Suprapubic skin (tissue), 4 donors: ENCODE results near the gene GARIN5B. TPM values are rescaled to one million over a fixed set of nuclear protein-coding genes. Genes with fewer than 3 reads are reported as not detected.

Source experiments
- DNase-seq, 2 donors: peaks; one replicate each; pipeline ENCODE4 v3.0.0-alpha.2; 2019; ENCODE audit warnings: low spot score in 2 of 2
- H3K27ac ChIP-seq: fragments of 200-600 bp; sonication (generic); one replicate; pipeline ENCODE4 v1.5.1; 2019
- H3K27me3 ChIP-seq: fragments of 200-600 bp; sonication (generic); one replicate; pipeline ENCODE4 v1.5.1; 2019
- H3K36me3 ChIP-seq: fragments of 200-600 bp; sonication (generic); one replicate; pipeline ENCODE4 v1.5.1; 2019
- H3K4me1 ChIP-seq: fragments of 200-600 bp; sonication (generic); one replicate; pipeline ENCODE4 v1.5.1; 2019
- H3K4me3 ChIP-seq: fragments of 200-600 bp; sonication (generic); one replicate; pipeline ENCODE4 v1.5.1; 2019; ENCODE audit warnings: mild to moderate bottlenecking
- H3K9me3 ChIP-seq: fragments of 200-600 bp; sonication (generic); one replicate; pipeline ENCODE4 v1.5.1; 2019
- EP300 ChIP-seq: sonication (generic); formaldehyde crosslinking; IDR thresholded peaks from one replicate; pipeline ENCODE4 v1.6.1; 2017; ENCODE audit warnings: antibody characterized with exemption
- POLR2A ChIP-seq, 2 donors: fragments of 450-650 bp; IDR thresholded peaks; one replicate each; pipeline ENCODE4 v1.6.1; 2017; ENCODE audit warnings: antibody characterized with exemption in 2 of 2, mild to moderate bottlenecking in 2 of 2, moderate library complexity in 2 of 2
- POLR2AphosphoS5 ChIP-seq, 3 donors: sonication (generic); formaldehyde crosslinking; IDR thresholded peaks; one replicate each; pipeline ENCODE4 v1.6.1; 2017; ENCODE audit warnings: antibody characterized with exemption in 3 of 3
- WGBS: methylation state at CpG from one replicate; pipeline ENCODE4 v1.1.5; 2018; 5-methylcytosine and 5-hydroxymethylcytosine counted together
- total RNA-seq, 4 donors: library from RNA; depleted of rRNA; stranded (reverse); fragments of >200 nt; gene quantifications; one replicate each; pipeline ENCODE4 v1.1.0, GENCODE V29; 2016
- TF ChIP-seq, protein P1 (sequence below), 2 donors: fragments of 200-600 bp in 1 of 2; fragments of 450-650 bp in 1 of 2; sonication (generic) in 1 of 2; IDR thresholded peaks; one replicate each; pipeline ENCODE4 v1.5.1; 2016 to 2019; ENCODE audit warnings: antibody characterized with exemption in 2 of 2, mild to moderate bottlenecking in 1 of 2, moderate library complexity in 1 of 2

GARIN5B gene
- total RNA-seq, 4 donors from 2014 or later = not detected

DNA sequence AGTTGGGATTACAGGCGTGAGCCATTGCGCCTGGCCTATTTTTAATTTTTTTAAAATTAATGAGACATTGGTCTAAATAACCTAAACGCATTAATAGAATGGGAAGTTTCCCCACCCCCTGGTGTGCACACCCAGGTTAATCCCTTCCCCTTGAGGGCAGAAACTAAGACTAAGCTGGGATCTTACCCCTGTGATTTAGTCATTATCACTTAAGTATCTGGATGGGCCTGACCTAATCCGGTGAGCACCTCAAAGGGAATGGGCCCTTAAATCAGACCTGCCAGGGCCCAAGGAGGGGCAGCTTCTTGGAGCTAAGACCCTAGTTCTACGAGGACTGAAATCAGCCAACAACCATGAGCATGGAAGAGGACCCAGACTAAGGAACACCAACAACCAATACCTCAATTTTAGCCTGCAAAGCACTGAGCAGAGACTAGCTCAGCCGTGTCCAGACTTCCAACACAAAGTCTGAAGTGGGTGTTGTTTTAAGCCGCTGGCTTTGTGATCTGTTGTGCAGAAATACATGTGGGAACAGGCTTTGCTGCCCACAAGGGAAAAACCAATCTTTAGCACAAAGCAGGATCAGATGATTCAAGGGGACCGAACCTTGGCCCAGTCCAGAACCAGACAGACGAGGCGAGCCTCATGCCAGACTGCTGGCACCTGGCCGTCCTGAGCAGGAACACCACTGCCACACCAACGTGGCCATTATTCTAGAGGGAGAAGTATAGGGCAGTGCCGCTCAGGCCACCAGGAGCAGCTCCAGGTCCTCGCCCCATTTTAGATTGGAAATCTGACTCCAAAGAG, 37.4 kb upstream of the GARIN5B start:
- WGBS = 63% methylated on average over 13 of the region's 14 CpGs
- Histone ChIP-seq H3K27ac (no peak overlapping the region), H3K4me1 (peaks cover 4% of the 10 kb centered on the region), H3K9me3 (no peaks in the 10 kb centered on the region), H3K4me3 (no peak overlapping the region), H3K36me3 (peaks cover 40% of the 10 kb centered on the region), H3K27me3 (no peaks in the 10 kb centered on the region)
- no peak for DNase-seq
- no peak for TF ChIP-seq POLR2AphosphoS5 (IDR thresholded peaks at IDR 0.05)
- TF ChIP-seq, protein P1, sequence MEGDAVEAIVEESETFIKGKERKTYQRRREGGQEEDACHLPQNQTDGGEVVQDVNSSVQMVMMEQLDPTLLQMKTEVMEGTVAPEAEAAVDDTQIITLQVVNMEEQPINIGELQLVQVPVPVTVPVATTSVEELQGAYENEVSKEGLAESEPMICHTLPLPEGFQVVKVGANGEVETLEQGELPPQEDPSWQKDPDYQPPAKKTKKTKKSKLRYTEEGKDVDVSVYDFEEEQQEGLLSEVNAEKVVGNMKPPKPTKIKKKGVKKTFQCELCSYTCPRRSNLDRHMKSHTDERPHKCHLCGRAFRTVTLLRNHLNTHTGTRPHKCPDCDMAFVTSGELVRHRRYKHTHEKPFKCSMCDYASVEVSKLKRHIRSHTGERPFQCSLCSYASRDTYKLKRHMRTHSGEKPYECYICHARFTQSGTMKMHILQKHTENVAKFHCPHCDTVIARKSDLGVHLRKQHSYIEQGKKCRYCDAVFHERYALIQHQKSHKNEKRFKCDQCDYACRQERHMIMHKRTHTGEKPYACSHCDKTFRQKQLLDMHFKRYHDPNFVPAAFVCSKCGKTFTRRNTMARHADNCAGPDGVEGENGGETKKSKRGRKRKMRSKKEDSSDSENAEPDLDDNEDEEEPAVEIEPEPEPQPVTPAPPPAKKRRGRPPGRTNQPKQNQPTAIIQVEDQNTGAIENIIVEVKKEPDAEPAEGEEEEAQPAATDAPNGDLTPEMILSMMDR (IDR thresholded peaks at IDR 0.05) = no peak
- no peak for TF ChIP-seq POLR2A (IDR thresholded peaks at IDR 0.05)
- no peak for TF ChIP-seq EP300

DNA sequence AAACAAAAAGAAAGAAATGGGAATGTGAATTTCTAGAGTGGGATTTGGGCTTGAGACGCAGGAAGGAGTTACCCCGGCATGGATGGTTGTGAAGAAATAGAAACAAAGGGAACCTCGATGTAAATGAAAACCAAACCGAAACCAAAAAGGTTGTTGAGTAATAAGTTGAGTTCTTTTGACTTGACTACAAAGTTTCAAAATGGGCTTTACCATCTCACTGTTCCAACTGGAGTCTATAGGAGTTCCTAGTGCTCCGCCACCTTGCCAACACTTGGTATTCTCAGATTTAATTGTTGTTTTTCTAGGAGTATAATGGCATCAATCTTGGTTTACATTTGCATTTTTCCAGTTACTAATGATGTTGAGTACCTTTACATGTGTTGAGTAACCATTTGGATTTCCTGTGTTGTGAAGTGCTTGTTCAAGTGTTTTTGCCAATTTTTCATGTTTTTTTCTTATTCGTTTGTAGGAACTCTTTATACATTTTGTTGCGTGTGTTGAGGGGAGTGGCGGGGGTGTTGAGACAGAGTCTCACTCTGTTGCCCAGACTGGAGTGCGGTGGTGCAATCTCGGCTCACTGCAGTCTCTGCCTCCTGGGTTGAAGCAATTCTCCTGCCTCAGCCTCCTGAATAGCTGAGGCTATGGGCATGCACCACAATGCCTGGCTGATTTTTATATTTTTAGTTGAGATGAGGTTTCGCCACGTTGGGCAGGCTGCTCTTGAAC, 35.3 kb upstream of the GARIN5B start:
- Histone ChIP-seq H3K27ac (no peak overlapping the region), H3K9me3 (no peaks in the 10 kb centered on the region), H3K27me3 (no peaks in the 10 kb centered on the region), H3K4me3 (no peak overlapping the region), H3K36me3 (peaks cover 25% of the 10 kb centered on the region), H3K4me1 (peaks cover 4% of the 10 kb centered on the region)
- no peak for DNase-seq
- TF ChIP-seq POLR2A (IDR thresholded peaks at IDR 0.05) (no peak), EP300 (no peak)
- 83% methylated on average over 12 of the region's 12 CpGs for WGBS

DNA sequence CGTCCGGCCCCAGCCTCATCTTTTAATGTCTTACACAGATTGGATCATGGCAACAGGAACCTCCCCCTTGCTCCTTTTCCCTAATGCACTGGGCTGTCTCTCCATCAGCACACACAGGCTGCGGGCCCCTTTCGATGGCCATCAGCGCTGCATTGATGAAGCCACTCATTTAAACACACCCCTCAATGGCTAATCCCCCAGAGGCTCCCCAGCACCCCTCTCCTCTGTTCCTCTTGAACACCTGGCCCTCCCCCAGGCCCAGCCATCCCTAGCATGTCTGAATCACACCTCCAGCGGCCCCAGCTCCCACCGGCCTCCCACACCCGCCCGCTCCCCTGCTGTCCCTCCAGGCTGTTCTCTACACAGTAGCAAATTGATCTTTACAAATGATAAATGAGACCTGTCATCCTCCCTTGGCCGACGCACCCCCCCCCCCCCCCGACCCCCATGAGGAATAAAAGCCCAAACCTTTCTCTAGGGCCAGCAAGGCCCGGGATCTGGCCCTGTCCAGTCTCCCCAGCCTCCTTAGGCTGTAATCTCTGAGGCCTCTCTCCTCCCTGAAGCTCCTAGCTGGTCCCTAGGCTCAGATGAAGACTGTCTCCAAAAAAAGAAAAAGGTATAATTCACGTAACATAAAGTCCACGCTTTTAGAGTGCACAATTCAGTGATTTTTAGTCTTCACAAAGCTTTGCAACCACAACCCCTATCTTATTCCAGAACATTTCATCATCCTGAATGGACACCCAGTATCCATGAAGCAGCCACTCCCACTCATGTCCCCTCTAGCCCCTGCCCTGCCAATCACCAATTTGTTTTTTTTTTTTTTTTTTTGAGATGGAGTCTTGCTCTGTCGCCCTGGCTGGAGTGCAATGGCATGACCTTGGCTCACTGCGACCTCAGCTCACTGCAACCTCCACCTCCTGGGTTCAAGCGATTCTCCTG, 30.0 kb upstream of the GARIN5B start:
- H3K4me1 ChIP-seq = peaks cover 22% of the 10 kb centered on the region
- 73% methylated on average over 18 of the region's 18 CpGs for whole genome bisulfite sequencing
- DNase-seq = no peak
- H3K9me3 ChIP-seq = no peaks in the 10 kb centered on the region
- no peak overlapping the region for H3K4me3 ChIP-seq
- no peaks in the 10 kb centered on the region for H3K27me3 ChIP-seq
- TF ChIP-seq POLR2A (IDR thresholded peaks at IDR 0.05) (no peak), POLR2AphosphoS5 (IDR thresholded peaks at IDR 0.05) (no peak), EP300 (no peak)
- TF ChIP-seq, protein P1 (IDR thresholded peaks at IDR 0.05) = no peak
- H3K36me3 ChIP-seq = peaks cover 33% of the 10 kb centered on the region
- H3K27ac ChIP-seq = no peak overlapping the region

DNA sequence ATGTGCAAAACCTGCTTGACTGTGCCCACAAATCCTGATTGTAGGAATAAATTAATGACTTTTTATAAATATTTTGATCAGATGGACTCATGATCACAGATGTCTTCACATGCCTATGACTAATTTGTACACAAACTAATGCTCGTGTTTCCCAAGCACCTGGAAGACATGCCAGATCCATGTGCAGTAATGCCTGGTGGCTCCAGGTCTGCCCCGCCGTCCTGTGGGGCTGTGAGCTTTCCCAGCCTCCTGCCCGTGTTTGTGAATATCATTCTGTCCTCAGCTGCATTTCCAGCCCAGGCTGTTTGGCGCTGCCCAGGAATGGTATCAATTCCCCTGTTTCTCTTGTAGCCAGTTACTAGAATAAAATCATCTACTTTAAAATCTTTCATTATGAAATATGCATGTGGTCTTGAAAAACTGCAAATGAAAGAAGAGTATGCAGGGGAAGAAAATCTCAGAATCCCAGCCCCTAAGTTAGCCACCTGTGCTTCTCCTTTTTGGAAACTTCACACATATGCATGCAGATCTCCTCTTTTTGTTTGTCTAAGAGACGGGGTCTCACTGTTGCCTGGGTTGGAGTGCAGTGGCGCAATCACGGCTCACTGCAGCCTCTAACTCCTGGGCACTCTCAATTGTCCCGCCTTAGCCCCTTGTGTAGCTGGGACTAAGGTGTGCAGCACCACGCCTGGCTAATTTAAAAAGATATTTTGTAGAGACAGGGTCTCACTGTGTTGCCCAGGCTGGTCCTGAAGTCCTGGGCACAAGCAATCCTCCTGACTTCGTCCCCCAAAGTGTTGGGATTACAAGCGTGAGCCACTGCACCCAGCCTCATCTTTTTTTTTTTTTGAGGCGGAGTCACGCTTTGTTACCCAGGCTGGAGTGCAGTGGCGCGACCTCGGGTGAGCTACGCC, 28.9 kb upstream of the GARIN5B start:
- 79% methylated on average over 18 of the region's 18 CpGs for WGBS
- H3K36me3 ChIP-seq = peaks cover 44% of the 10 kb centered on the region
- no peak overlapping the region for H3K27ac ChIP-seq
- no peaks in the 10 kb centered on the region for H3K9me3 ChIP-seq
- H3K4me1 ChIP-seq = peaks cover 34% of the 10 kb centered on the region
- no peak overlapping the region for H3K4me3 ChIP-seq
- no peak for DNase-seq
- no peaks in the 10 kb centered on the region for H3K27me3 ChIP-seq
- TF ChIP-seq POLR2AphosphoS5 (IDR thresholded peaks at IDR 0.05) (no peak), EP300 (no peak), POLR2A (IDR thresholded peaks at IDR 0.05) (no peak)
- TF ChIP-seq, protein P1 (IDR thresholded peaks at IDR 0.05) = no peak

DNA sequence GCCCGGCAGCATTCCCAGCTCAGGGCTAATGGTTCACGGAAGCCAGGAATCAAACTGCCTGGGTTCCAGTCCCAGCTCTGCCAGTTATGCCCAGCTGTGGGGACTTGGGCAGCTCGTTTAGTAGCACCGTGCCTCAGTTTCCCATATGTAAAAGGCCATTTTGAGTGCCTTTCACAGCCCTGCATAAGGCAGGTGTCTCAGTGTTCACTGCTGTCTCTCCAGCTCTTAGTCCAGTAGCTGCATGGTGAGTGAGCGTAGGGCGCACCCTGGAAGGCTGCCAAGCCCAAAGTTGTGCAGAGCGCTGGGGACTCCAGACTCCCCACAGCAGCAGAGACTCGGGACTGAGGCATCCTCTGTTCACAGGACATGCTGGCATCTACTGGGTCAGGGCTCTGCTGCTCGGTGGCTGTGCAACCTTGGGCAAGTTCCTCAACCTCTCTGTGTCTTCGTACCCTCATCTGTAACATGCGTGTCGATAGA, 28.2 kb upstream of the GARIN5B start:
- H3K27ac ChIP-seq = no peak overlapping the region
- no peak for TF ChIP-seq EP300
- no peak for TF ChIP-seq POLR2AphosphoS5 (IDR thresholded peaks at IDR 0.05)
- no peak overlapping the region for H3K4me3 ChIP-seq
- WGBS = 79% methylated on average over 9 of the region's 12 CpGs
- H3K36me3 ChIP-seq = peaks cover 44% of the 10 kb centered on the region
- no peaks in the 10 kb centered on the region for H3K27me3 ChIP-seq
- H3K9me3 ChIP-seq = no peaks in the 10 kb centered on the region
- H3K4me1 ChIP-seq = peaks cover 40% of the 10 kb centered on the region
- DNase-seq = no peak
